AG04449 (cell line): ENCODE data around the gene EHMT1.
"Not testable (repeated sequence)": the region's sequence is repeated elsewhere in the genome, so short reads cannot be mapped to it uniquely, and the experiment has no call there.

ENCODE experiments used
- CTCF ChIA-PET: fragments of 350-600 bp; formaldehyde crosslinking; extraction: SDS; loops from one replicate; lab custom pipeline; 2021; ENCODE audit warnings: antibody characterized with exemption; lab: Yijun Ruan, JAX
- POLR2A ChIA-PET: fragments of 400-600, 350-600 bp; formaldehyde crosslinking; extraction: SDS; loops from one replicate; lab custom pipeline; 2020; ENCODE audit warnings: antibody characterized with exemption, inconsistent platforms; lab: Yijun Ruan, JAX
- DNase-seq: peaks from one replicate; pipeline ENCODE4 v3.0.0-alpha.2; 2010; ENCODE audit warnings: low read depth, low spot score
- H3K4me3 ChIP-seq: 2 replicates; pipeline ENCODE4 v1.5.1; 2011; ENCODE audit warnings: low read depth, mild to moderate bottlenecking, control low read depth, low read length
- TF ChIP-seq, protein P1 (sequence below): IDR thresholded peaks from one replicate; pipeline ENCODE4 v1.5.1; 2011; ENCODE audit warnings: mild to moderate bottlenecking, moderate library complexity, low read length, control low read depth, inconsistent platforms; ENCODE audit not compliant: insufficient read depth; ENCODE audit errors: missing control alignments

Gene EHMT1

DNA sequence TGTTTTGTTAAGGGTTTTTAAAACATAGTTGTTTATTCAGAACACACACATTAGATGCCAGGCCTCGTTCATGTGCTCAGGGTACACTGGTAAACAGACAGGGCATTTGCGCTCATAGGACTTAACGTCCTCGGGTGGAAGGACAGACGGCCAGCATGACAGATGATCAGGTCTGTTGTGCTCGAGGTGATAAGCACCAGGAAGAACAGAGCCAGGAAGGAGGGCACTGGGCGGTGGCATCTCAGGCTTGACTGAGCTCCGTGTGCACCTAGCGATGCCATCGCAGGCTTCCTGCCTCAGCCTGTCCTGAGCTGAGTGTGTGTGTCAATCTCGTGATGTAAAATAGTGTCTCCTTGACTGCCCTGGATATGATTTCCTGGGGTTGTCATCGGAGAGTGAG is 96.5 kb downstream of the EHMT1 start:
- TF ChIP-seq, protein P1, sequence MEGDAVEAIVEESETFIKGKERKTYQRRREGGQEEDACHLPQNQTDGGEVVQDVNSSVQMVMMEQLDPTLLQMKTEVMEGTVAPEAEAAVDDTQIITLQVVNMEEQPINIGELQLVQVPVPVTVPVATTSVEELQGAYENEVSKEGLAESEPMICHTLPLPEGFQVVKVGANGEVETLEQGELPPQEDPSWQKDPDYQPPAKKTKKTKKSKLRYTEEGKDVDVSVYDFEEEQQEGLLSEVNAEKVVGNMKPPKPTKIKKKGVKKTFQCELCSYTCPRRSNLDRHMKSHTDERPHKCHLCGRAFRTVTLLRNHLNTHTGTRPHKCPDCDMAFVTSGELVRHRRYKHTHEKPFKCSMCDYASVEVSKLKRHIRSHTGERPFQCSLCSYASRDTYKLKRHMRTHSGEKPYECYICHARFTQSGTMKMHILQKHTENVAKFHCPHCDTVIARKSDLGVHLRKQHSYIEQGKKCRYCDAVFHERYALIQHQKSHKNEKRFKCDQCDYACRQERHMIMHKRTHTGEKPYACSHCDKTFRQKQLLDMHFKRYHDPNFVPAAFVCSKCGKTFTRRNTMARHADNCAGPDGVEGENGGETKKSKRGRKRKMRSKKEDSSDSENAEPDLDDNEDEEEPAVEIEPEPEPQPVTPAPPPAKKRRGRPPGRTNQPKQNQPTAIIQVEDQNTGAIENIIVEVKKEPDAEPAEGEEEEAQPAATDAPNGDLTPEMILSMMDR = no peak
- no peak overlapping the region for H3K4me3 ChIP-seq
- no peak for DNase-seq
- CTCF ChIA-PET = interaction anchor here (2.0 kb wide), 1 partner anchor 20 kb away, joined by 6 read pairs; no protein-coding TSS in a partner anchor
- POLR2A ChIA-PET = no interaction called here

DNA sequence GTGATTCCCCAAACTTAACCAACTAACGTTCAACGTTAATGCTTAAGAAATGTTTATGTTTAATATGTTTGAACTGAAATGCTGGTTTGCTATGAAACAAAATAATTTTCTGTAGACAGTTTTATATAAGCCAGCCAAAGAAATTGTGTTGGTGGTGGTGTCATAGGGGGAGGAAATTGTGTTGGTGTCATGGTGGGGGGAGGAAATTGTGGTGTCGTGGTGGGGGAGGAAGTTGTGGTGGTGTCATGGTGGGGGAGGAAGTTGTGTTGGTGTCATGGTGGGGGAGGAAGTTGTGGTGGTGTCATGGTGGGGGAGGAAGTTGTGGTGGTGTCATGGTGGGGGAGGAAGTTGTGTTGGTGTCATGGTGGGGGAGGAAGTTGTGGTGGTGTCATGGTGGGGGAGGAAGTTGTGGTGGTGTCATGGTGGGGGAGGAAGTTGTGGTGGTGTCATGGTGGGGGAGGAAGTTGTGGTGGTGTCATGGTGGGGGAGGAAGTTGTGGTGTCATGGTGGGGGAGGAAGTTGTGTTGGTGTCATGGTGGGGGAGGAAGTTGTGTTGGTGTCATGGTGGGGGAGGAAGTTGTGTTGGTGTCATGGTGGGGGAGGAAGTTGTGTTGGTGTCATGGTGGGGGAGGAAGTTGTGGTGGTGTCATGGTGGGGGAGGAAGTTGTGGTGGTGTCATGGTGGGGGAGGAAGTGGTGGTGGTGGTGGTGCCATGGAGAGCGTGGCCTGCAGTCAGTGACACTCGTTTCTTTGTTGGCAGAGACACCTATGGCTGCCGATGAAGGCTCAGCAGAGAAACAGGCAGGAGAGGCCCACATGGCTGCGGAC is 97.3 kb downstream of the EHMT1 start:
- CTCF ChIA-PET, DNase-seq, H3K4me3 ChIP-seq, POLR2A ChIA-PET: not testable (repeated sequence)

DNA sequence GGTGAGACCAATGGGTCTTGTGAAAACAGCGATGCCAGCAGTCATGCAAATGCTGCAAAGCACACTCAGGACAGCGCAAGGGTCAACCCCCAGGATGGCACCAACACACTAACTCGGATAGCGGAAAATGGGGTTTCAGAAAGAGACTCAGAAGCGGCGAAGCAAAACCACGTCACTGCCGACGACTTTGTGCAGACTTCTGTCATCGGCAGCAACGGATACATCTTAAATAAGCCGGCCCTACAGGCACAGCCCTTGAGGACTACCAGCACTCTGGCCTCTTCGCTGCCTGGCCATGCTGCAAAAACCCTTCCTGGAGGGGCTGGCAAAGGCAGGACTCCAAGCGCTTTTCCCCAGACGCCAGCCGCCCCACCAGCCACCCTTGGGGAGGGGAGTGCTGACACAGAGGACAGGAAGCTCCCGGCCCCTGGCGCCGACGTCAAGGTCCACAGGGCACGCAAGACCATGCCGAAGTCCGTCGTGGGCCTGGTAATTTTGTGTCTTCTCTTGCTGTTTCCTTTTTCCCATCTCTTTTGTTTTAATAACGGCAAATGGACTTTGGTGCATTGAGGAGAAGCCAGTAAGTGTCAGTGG is 98.0 kb downstream of the EHMT1 start:
- ChIA-PET CTCF (no interaction called here), POLR2A (no interaction called here)
- no peak for DNase-seq
- no peak overlapping the region for H3K4me3 ChIP-seq
- TF ChIP-seq, protein P1 = no peak

DNA sequence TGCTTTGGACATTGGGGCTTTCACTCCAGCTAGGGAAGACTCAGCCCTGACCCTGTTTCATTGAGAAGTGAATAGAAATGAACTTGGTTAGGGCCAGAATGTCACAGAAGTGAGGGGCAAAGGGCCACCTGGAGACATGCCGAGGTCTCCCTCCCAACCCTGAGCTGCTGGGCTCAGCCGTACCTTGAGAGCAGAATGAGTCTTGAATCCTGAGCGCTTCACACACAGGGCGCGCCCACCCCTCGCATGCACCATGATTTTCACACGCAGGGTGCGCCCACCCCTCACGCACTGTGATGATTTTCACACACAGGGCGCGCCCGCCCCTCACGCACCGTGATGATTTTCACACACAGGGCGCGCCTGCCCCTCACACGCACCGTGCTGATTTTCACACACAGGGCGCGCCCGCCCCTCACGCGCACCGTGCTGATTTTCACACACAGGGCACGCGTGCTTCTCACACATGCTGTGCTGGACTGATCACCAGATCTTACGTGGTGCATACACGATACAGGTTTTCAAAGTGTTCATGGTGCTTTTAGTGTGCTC is 99.0 kb downstream of the EHMT1 start:
- DNase-seq = no peak
- ChIA-PET POLR2A (no interaction called here), CTCF (no interaction called here)
- TF ChIP-seq, protein P1 = no peak
- H3K4me3 ChIP-seq = no peak overlapping the region

DNA sequence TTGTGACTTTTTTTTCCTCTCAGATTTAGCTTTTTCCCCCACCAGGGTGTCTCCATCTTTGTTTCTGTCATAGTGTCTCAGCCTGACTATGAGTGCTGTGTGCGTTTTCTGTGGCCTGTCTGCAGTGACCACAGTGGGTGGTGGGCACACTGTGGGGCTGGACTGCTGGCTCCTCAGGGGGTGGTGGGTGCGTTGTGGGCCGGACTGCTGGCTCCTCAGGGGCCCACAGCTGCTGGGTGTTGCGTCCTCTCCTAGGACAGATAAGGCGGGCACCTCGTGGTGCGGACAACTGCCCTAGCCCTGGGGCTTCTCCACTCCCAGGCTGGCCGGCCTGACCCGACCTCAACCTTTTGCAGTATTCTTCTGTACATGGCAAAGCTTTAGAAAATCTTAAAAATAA is 100.4 kb downstream of the EHMT1 start:
- DNase-seq = no peak
- ChIA-PET POLR2A (no interaction called here), CTCF (no interaction called here)
- TF ChIP-seq, protein P1 = no peak
- H3K4me3 ChIP-seq = no peak overlapping the region

DNA sequence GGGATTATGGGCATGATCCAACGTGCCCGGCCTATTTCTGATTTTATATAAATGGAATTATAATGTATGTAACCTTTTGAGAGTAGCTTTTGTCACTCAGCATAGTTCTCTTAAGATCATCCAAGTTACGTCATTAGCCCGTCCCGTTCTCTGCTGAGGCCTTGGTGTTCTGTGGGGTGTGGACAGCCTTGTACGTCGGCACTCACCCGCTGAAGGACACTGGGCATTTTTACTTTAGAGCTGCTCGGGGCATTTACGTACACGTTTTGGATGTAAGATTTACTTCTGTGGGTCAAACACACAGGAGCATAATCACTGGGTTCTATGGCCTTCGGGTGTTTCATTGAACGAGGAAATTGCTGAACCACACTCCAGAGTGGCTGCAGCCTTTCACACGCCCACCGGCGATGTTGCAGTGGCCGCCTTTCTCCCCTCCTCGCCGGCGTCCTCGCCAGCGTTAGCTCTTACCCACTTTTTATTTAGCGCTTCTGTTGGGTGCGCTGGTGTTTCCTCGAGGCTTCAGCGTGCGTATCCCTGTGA is 101.8 kb downstream of the EHMT1 start:
- CTCF ChIA-PET = interaction anchor here (1.0 kb wide), 1 partner anchor 12 kb away, joined by 3 read pairs; no protein-coding TSS in a partner anchor
- DNase-seq = no peak
- POLR2A ChIA-PET = no interaction called here
- TF ChIP-seq, protein P1 = no peak
- no peak overlapping the region for H3K4me3 ChIP-seq
